Measurements from ENCODE around the gene TBX2.

The TBX2 gene

DNA sequence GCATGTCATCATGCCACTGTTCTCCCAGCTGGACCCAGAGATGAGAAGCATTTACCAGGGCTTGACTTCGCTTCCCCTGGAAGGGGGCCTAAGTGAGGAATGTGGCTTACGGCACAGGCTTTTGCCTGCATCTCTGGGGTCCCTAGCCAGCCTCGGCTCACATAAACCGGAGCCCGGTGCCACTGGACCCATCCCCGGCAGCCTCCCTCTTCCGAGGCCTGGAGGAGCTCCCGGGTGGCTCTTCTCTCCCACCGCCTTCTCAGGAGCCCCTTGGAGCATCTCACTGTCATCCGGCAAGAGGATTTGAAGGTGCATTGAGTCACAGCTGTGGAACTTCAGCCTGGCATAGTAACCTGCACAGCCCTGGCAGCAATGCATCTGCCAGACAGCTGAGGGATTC is 29.9 kb upstream of the TBX2 start:
- DNase-seq (ENCODE audit: extremely low read depth, low read depth), result no peak
- no peak overlapping the region for H3K4me3 ChIP-seq (replicated peaks; ENCODE audit: low read depth, low read length)
- TF ChIP-seq, protein P1, sequence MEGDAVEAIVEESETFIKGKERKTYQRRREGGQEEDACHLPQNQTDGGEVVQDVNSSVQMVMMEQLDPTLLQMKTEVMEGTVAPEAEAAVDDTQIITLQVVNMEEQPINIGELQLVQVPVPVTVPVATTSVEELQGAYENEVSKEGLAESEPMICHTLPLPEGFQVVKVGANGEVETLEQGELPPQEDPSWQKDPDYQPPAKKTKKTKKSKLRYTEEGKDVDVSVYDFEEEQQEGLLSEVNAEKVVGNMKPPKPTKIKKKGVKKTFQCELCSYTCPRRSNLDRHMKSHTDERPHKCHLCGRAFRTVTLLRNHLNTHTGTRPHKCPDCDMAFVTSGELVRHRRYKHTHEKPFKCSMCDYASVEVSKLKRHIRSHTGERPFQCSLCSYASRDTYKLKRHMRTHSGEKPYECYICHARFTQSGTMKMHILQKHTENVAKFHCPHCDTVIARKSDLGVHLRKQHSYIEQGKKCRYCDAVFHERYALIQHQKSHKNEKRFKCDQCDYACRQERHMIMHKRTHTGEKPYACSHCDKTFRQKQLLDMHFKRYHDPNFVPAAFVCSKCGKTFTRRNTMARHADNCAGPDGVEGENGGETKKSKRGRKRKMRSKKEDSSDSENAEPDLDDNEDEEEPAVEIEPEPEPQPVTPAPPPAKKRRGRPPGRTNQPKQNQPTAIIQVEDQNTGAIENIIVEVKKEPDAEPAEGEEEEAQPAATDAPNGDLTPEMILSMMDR (IDR thresholded peaks at IDR 0.05; ENCODE audit: low read depth, low read length, missing control alignments), result no peak

DNA sequence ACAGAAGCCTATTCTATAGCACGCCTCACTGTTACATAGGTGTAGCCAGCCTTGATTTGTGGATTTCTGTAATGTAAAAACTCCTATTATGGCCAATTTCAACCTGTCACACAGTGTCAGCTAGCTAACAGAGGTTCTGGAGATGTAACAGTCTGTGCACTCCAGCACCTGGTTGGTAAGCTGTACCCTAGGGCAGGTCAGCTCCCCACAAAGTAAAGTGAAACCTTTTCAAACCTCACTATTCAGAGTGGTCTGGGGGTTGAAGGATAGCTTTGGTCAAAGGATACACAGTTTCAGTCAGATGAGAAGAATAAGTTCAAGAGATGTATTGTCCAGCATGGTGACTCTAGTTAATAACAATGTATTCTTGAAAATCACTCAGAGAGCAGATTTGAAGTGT is 28.5 kb upstream of the TBX2 start:
- TF ChIP-seq, protein P1 (IDR thresholded peaks at IDR 0.05; ENCODE audit: low read depth, low read length, missing control alignments), result no peak
- no peak for DNase-seq (ENCODE audit: extremely low read depth, low read depth)
- H3K4me3 ChIP-seq (replicated peaks; ENCODE audit: low read depth, low read length), result no peak overlapping the region

DNA sequence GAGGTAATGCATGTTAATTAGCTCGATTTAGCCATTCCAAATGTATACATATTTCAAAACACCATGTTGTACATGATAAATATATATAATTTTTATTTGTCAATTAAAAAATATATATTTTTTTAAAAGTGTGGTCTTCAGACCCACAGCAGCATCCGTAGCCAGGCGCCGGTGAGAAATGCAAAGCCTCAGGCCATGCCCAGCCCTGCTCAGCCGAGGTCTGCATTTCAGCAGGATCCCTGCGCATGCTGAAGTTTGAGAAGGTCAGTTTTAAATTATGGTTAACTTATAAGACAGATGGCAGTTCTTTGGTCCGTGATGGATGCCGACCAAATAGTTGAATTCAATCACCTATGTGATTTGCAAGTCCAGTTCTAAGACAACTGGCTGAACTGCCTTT is 28.0 kb upstream of the TBX2 start:
- DNase-seq (ENCODE audit: extremely low read depth, low read depth), result no peak
- no peak overlapping the region for H3K4me3 ChIP-seq (replicated peaks; ENCODE audit: low read depth, low read length)
- TF ChIP-seq, protein P1 (IDR thresholded peaks at IDR 0.05; ENCODE audit: low read depth, low read length, missing control alignments), result no peak

DNA sequence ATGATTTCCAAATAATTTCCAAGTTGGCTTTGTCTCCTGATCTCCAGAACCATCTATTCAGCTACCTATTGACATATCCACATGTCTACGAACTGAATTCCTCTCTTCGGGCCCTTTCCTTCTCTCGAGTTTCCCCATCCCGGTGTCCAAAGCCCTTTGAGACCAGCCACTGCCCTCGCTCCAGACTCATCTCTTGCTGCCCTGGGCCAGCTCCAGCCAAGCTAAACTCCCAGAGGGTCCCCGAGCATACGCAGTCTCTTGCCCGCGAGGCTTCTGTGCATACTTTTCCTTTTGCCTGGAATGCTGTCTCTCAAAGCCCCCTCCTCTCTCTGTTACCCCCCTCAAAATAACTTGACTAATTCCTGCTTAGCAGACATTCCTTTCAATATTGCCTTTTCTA is 27.2 kb upstream of the TBX2 start:
- TF ChIP-seq, protein P1 (IDR thresholded peaks at IDR 0.05; ENCODE audit: low read depth, low read length, missing control alignments), result no peak
- DNase-seq (ENCODE audit: extremely low read depth, low read depth), result no peak
- no peak overlapping the region for H3K4me3 ChIP-seq (replicated peaks; ENCODE audit: low read depth, low read length)

DNA sequence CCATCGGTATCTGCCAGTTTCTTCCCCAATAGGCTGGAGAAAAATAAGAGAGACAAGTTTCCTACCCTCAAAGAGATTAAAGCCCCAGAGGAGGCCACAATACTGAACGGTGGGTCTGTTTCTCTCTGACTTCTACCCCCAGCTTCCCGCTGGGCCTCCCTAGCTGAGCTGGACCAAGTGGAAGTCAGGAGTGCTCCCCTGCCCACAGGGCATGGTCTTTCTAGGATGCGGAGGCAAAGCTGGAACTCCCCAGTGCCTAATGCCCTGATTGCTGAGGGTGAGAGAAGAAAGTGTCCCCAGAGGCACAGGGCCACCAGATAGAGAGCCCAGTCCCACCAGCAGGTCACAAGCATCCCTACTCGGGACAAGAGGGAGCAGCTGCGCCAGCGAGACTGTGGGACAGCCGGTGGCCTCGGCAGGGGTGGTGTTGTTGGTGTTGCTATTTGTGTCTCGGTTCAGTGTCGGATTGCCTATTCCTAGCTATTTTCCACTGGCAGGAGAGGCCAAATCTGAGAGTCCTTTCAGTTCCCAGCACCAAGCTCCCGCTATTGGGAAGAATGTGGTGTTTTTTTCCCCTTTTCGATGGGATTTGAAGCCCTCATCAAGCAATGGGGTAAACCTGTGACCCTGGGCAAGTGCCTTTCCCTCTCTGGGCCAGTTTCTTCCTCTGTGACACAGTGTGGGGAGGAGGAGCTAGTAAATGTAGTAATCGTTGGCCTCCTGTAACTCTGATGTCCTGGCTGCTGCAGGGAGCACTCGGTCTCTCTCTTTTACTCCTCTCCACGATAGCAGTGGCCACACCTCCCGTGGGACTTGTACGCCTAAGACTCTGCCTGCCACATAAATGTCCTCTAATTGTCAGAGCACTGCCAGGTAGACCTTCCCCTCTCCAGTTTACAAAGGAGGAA is 22.5 kb upstream of the TBX2 start:
- H3K4me3 ChIP-seq (replicated peaks; ENCODE audit: low read depth, low read length), result no peak overlapping the region
- TF ChIP-seq, protein P1 (IDR thresholded peaks at IDR 0.05; ENCODE audit: low read depth, low read length, missing control alignments), result no peak
- no peak for DNase-seq (ENCODE audit: extremely low read depth, low read depth)

DNA sequence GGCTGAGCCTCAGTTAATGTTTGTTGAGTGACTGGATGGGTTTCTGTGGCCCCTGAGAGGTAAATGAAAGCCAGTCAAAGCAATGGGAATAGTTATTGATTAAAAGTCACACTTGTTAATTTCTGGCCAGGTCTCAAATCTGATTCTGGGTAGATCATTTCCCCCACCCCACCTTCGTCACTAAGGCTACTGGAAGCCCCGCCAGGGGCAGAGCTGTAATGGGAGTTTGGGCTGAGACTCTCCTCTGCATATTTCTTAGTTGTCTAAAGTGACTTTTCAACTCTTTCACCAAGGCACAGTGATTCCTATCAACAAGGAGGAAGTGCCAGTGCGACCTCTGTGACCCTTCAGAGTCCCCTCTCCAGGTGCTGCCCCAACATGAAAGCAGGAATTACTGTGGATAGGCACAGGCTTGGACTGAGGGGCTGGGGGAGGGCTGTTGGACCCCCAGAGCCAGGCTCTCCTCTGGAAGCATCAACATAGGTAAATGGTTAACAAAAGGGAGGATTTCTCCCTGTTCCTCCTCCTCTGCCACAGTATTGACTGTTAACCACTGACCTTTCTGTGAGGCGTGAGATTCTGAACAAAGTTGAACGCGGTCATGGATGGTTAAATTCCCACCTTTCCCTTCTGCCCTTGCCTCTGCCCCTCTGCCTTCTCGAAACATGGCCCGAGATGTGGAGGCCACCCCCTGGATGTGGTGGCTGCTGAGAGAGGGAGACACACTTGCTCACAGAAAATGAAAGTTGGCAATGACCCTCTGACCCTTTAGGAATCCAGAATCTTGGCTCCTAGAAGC is 20.8 kb upstream of the TBX2 start:
- no peak overlapping the region for H3K4me3 ChIP-seq (replicated peaks; ENCODE audit: low read depth, low read length)
- no peak for DNase-seq (ENCODE audit: extremely low read depth, low read depth)
- TF ChIP-seq, protein P1 (IDR thresholded peaks at IDR 0.05; ENCODE audit: low read depth, low read length, missing control alignments), result no peak
